ENCODE measurements around the gene RNF17. TPM values are rescaled to one million over a fixed set of nuclear protein-coding genes. Genes with fewer than 3 reads are reported as not detected.

The RNF17 gene
- total and polyA plus RNA-seq, 10 of the 15 experiments (the other 5 are each of a cell fraction or from before 2014, with no cell fraction given) = not detected

DNA sequence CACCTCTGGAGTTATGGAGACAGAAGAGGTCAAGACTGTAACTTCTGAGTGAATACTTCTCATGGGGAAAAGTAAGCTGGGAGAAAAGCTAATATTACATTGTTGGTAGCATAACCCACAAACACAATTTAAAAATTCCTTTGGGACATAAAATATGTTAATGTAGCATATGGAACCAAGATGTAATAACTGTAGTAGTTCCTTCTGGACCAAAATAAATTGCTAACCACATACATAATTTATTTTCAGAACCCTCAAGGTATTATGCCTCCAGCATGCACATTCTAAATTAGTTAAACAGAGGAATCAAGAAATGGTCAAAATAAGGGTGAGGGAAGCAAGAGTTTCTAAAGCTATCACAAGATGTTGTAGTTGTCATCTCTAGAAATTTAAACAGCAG lies 4.8 kb upstream of the RNF17 start (continued):
- TF ChIP-seq, protein P1, sequence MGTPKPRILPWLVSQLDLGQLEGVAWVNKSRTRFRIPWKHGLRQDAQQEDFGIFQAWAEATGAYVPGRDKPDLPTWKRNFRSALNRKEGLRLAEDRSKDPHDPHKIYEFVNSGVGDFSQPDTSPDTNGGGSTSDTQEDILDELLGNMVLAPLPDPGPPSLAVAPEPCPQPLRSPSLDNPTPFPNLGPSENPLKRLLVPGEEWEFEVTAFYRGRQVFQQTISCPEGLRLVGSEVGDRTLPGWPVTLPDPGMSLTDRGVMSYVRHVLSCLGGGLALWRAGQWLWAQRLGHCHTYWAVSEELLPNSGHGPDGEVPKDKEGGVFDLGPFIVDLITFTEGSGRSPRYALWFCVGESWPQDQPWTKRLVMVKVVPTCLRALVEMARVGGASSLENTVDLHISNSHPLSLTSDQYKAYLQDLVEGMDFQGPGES (IDR thresholded peaks at IDR 0.05) = no peak
- TF ChIP-seq EGR1 (IDR thresholded peaks at IDR 0.05; ENCODE audit: borderline replicate concordance in 1 of 2, low read depth in 2 of 2, low read length in 2 of 2) = no peak

DNA sequence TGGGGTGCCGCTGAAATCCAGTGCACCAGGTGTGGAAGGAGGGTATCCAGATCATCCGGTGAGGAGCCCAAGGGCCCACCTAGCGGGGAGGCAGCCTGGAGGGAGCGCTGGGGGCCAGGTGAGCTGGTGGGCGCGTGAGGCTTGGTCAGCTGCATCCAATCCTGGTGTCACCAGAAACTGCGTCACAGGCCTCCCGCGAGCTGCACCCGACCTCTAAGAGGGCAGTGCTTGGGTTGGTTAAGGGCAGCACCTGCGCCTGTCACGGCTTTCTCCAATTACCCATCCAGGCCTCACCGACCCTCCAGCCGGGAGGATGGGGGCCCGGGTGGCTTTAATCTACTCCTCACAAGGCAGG lies 284 bp downstream of the RNF17 start:
- no peak for ATAC-seq
- H3K27ac ChIP-seq (ENCODE audit: control insufficient read depth, insufficient read depth) = no peak overlapping the region
- no TSS peak for BruUV-seq (replicated peaks)
- TF ChIP-seq JUNB (IDR thresholded peaks at IDR 0.05) = no peak
- TF ChIP-seq, protein P2, sequence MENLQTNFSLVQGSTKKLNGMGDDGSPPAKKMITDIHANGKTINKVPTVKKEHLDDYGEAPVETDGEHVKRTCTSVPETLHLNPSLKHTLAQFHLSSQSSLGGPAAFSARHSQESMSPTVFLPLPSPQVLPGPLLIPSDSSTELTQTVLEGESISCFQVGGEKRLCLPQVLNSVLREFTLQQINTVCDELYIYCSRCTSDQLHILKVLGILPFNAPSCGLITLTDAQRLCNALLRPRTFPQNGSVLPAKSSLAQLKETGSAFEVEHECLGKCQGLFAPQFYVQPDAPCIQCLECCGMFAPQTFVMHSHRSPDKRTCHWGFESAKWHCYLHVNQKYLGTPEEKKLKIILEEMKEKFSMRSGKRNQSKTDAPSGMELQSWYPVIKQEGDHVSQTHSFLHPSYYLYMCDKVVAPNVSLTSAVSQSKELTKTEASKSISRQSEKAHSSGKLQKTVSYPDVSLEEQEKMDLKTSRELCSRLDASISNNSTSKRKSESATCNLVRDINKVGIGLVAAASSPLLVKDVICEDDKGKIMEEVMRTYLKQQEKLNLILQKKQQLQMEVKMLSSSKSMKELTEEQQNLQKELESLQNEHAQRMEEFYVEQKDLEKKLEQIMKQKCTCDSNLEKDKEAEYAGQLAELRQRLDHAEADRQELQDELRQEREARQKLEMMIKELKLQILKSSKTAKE (IDR thresholded peaks at IDR 0.05; ENCODE audit: low read depth, poor library complexity, severe bottlenecking) = no peak
- TF ChIP-seq GABPA (IDR thresholded peaks at IDR 0.05; ENCODE audit: low read depth) = no peak
- TF ChIP-seq TCF7 (IDR thresholded peaks at IDR 0.05; ENCODE audit: borderline replicate concordance) = no peak
- TF ChIP-seq, protein P3, sequence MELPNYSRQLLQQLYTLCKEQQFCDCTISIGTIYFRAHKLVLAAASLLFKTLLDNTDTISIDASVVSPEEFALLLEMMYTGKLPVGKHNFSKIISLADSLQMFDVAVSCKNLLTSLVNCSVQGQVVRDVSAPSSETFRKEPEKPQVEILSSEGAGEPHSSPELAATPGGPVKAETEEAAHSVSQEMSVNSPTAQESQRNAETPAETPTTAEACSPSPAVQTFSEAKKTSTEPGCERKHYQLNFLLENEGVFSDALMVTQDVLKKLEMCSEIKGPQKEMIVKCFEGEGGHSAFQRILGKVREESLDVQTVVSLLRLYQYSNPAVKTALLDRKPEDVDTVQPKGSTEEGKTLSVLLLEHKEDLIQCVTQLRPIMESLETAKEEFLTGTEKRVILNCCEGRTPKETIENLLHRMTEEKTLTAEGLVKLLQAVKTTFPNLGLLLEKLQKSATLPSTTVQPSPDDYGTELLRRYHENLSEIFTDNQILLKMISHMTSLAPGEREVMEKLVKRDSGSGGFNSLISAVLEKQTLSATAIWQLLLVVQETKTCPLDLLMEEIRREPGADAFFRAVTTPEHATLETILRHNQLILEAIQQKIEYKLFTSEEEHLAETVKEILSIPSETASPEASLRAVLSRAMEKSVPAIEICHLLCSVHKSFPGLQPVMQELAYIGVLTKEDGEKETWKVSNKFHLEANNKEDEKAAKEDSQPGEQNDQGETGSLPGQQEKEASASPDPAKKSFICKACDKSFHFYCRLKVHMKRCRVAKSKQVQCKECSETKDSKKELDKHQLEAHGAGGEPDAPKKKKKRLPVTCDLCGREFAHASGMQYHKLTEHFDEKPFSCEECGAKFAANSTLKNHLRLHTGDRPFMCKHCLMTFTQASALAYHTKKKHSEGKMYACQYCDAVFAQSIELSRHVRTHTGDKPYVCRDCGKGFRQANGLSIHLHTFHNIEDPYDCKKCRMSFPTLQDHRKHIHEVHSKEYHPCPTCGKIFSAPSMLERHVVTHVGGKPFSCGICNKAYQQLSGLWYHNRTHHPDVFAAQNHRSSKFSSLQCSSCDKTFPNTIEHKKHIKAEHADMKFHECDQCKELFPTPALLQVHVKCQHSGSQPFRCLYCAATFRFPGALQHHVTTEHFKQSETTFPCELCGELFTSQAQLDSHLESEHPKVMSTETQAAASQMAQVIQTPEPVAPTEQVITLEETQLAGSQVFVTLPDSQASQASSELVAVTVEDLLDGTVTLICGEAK (IDR thresholded peaks at IDR 0.05; ENCODE audit: borderline replicate concordance) = no peak
- TF ChIP-seq IKZF2 (IDR thresholded peaks at IDR 0.05) = no peak
- TF ChIP-seq, protein P4, sequence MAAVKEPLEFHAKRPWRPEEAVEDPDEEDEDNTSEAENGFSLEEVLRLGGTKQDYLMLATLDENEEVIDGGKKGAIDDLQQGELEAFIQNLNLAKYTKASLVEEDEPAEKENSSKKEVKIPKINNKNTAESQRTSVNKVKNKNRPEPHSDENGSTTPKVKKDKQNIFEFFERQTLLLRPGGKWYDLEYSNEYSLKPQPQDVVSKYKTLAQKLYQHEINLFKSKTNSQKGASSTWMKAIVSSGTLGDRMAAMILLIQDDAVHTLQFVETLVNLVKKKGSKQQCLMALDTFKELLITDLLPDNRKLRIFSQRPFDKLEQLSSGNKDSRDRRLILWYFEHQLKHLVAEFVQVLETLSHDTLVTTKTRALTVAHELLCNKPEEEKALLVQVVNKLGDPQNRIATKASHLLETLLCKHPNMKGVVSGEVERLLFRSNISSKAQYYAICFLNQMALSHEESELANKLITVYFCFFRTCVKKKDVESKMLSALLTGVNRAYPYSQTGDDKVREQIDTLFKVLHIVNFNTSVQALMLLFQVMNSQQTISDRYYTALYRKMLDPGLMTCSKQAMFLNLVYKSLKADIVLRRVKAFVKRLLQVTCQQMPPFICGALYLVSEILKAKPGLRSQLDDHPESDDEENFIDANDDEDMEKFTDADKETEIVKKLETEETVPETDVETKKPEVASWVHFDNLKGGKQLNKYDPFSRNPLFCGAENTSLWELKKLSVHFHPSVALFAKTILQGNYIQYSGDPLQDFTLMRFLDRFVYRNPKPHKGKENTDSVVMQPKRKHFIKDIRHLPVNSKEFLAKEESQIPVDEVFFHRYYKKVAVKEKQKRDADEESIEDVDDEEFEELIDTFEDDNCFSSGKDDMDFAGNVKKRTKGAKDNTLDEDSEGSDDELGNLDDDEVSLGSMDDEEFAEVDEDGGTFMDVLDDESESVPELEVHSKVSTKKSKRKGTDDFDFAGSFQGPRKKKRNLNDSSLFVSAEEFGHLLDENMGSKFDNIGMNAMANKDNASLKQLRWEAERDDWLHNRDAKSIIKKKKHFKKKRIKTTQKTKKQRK (IDR thresholded peaks at IDR 0.05; ENCODE audit: low read depth, low read length) = no peak
- no peak for TF ChIP-seq ZNF217 (IDR thresholded peaks at IDR 0.05)
- no peak for TF ChIP-seq NR2F1 (conservative IDR thresholded peaks at IDR 0.05)
- no peak for TF ChIP-seq RAD21 (IDR thresholded peaks at IDR 0.05; ENCODE audit: insufficient read depth, low read depth, low read length)
- no peak for TF ChIP-seq GATAD2B (conservative IDR thresholded peaks at IDR 0.05; ENCODE audit: low read depth)
- TF ChIP-seq CREB1 (IDR thresholded peaks at IDR 0.05; ENCODE audit: low read depth) = no peak

More for the DNA sequence above, 284 bp downstream of the RNF17 start:
- H3K79me2 ChIP-seq (ENCODE audit: control insufficient read depth, insufficient read depth, low read length) = no peaks in the 10 kb centered on the region
- POLR2A ChIA-PET = no interaction called here
- H3K9me3 ChIP-seq (replicated peaks; ENCODE audit: control insufficient read depth, insufficient read depth, low read length) = no peaks in the 10 kb centered on the region; the same call in 2 of the 3 replicates
- RAD21 ChIA-PET (ENCODE audit: unreplicated experiment) = no interaction called here
- H3K36me3 ChIP-seq (ENCODE audit: control insufficient read depth in 2 of 2, insufficient read depth in 2 of 2, low read length in 1 of 2) = no peaks in the 10 kb centered on the region
- intact Hi-C loops (cut with micrococcal nuclease; ENCODE audit: unreplicated experiment) (no loop called here), in situ Hi-C loops (cut with MboI) (no loop called here)
- no peak for DNase-seq (ENCODE audit: low read depth, low spot score)
- H2AFZ ChIP-seq (ENCODE audit: control insufficient read depth, low read depth, low read length) = no peak overlapping the region
- SMC1A ChIA-PET (ENCODE audit: uncharacterized antibody, unreplicated experiment) = no interaction called here
- 74% methylated on average over 14 of the region's 15 CpGs for WGBS (ENCODE audit: insufficient coverage, insufficient replicate concordance, low lambda C conversion rate, missing lambda C conversion rate)
- no peak for FAIRE-seq
- no peak overlapping the region for H3K4me3 ChIP-seq
- H4K20me1 ChIP-seq (ENCODE audit: control insufficient read depth, insufficient read depth) = no peaks in the 10 kb centered on the region
- H3K4me2 ChIP-seq (ENCODE audit: control insufficient read depth, insufficient read depth) = no peak overlapping the region
- no peak overlapping the region for H3K9ac ChIP-seq (ENCODE audit: control insufficient read depth, insufficient read depth, low read length)
- CTCF ChIA-PET = no interaction called here
- no peaks in the 10 kb centered on the region for H3K27me3 ChIP-seq (replicated peaks in 1 of 2; ENCODE audit: control insufficient read depth in 2 of 2, insufficient read depth in 2 of 2, low read length in 1 of 2)
- no peaks in the 10 kb centered on the region for H3K4me1 ChIP-seq (ENCODE audit: control insufficient read depth, insufficient read depth, low read length)

All from GM12878 (cell line).